Hematopoietic multipotent progenitor cell treated with erythropoietin and hydrocortisone succinate and interleukin-3 and kit ligand, for 17 days (in vitro differentiated cells): ENCODE data around the gene GDF3.
"Not testable (repeated sequence)": the region's sequence is repeated elsewhere in the genome, so short reads cannot be mapped to it uniquely, and the experiment has no call there.

Experiments
- DNase-seq: peaks from one replicate; pipeline ENCODE4 v3.0.0-alpha.2; 2015; ENCODE audit warnings: low spot score

GDF3 gene

DNA sequence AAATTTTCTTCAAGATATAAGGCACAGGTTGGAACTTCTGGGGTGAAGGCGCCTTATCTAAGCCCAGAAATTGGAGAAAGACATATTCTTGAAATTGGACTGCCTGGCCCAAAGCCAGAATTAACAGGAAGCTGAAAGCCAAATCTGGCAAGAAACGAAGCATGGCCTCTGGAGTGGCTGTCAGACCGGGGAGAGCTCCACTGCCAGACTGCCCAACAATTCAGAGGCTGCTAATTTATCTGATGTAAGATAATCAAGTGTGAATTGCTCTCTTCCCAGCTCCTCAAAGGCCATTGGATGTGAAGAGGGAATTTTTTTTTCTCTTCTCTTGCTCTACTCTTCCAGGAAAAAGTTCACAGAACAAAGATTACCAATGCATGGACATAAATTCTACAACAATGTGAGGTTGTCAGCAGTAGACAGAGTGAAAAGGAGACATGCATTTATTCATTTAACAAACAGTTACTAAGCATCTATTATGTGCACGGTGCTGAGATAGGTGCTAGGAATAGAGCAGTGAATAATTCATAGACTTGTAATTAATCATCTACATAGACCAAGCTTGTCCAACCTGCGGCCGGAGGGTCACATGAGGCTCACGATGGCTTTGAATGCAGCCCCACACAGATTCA is at the start of gene GDF3:
GDF3 (minus strand) TSS at position 210 of the 632 bp plus-strand sequence; CDS start at position 163, 47 bp downstream.
- DNase-seq = no peak

GRCh38 chr12:7732993-7733392 is 37.4 kb upstream of the GDF3 start:
- no peak for DNase-seq

DNA sequence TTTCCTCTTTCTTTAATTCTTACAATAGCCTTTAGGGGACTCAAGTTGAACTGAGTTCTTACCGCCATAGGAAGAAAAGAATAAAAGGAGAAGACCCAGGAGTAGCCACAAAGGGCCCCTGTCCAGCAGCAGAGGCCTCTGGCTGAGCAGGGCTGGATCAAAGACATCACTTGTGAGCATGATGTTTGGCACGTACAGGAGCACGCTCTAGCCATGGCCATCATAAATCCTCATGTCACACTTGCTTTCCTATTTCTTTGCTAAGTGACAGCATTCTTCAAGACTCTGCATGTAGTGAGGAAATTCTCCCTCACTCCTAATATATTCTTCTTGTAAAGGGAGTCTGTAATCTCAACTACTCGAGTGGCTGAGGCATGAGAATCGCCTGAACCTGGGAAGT is 35.9 kb upstream of the GDF3 start:
- DNase-seq = no peak

- DNase-seq = not testable (repeated sequence)
Observed at GRCh38 chr12:7730984-7731383, 35.4 kb upstream of the GDF3 start.

GRCh38 chr12:7729746-7730145 is 34.2 kb upstream of the GDF3 start:
- no peak for DNase-seq

- no peak for DNase-seq
Observed at GRCh38 chr12:7723926-7724325, 28.4 kb upstream of the GDF3 start.

GRCh38 chr12:7719946-7720730 is 24.6 kb upstream of the GDF3 start:
- DNase-seq = no peak

- no peak for DNase-seq
Observed at GRCh38 chr12:7716381-7716780, 20.8 kb upstream of the GDF3 start.

DNA sequence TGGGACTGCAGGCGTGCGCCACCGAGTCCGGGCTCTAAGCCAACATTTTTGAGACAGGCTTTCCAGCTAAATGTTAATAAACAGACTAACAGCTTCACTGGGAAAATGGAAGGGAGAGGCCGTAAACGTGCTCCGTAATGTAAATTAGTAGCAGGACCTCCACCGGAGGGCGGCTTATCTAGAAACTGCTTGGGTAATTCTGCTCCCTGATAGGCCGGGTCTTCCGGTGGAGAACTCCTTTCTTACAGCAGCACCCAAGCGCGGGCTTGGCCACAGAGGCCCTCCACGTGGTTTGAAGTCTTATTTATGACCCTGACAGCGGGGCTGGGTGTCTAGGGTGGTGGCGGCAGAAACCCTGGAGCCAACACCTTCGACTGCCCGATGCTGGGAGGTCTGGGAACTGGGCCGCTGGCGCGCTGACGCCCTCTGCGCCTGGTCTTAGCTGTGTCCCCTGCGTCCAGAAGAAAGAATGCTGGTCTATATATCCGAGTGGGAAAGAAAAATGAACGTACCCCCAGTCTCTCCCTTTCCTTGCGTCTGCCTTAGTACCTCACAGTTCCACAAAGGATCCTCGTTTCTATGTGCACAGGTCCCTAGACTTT is 17.4 kb upstream of the GDF3 start:
- no peak for DNase-seq

GRCh38 chr12:7711133-7711532 is 15.6 kb upstream of the GDF3 start, which contains the start of gene DPPA3:
TSS of gene DPPA3 (plus strand) at chr12:7711433. CDS start at chr12:7711571, 138 bp downstream.
- DNase-seq = no peak

GRCh38 chr12:7709969-7710675 is 14.5 kb upstream of the GDF3 start:
- DNase-seq = no peak

DNA sequence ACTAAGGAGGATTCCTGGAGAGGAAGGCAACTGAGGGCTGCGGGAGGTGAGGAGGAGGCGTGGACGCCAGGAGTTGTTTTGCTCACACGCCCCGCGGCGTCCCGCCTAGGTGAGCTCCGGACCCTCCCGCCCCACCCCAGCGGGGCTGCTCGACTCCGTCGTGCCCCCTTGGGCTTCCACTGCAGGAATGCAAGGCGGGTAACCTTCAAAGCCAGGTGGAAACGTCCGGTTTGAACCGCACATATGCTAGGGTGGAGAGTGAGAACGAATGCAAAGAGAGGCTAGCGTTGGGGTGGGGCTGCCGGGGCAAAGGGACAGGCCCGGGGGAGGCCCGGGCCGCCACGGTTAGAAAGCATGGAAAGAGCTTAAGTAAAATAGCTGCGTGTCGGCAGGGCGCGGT is 10.3 kb upstream of the GDF3 start:
- no peak for DNase-seq

DNA sequence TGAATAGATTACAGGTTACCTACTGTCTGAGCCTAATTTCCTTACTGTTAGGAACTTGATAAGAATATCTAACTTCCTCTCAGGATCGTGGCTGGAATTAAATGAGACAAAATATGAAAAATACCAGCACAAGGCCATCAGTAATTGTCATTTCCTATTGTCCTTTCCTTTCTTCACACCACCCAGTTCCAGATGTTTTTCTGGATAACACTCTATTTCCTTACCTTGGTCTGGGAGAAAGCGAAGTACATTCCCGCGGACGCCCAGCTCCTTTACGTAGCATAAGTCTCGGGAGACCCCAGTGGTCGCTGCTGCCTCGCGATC is 376 bp downstream of the GDF3 start:
- DNase-seq = no peak

DNA sequence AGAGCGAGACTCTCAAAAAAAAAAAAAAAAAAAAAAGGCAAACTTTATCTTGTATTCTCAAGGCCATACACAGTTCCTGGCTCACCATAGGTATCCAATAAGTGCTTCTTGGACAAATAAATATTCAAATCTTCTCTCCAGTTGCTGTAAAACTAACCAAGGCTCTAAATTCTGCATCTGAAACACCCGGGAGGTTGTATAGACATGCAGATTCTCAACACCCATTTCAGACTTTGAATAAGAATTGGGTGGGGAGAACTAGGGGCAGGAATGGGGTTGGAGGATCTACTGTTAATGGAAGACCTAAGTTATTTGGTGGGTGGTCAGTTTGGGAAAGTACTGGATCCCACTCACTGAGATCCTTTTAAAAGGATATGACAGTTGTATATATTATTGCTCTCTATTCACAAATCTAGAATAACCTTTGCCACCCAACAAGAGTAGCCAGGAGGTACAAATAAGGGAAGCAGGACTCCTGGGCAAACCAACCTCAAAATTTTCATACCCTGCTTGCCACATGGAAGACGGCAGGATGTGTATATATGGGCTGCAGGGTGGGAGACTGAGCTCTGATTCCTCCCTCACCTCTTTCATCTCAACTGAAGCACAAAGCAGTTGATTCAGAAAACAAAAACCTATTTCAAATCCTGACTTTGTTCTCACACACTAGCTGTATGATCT is 879 bp downstream of the GDF3 start:
- no peak for DNase-seq

DNA sequence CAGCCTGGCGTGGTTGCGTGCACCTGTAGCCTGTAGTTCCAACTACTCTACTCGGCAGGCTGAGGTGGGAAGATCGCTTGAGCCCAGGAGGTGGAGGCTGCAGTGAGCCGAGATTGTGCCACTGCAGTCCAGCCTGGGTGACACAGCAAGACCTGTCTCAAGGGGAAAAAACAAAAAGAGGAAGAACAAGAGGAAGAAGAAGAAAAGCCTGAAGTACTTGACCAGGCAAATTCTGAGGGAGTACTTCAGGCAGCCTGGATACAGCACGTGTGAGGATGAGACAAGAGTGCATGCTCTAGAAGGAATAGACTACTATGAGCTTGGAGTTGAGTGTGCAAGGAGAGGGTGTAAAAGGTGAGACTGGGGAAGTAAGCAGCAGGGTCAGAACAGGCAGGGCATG is 1.8 kb downstream of the GDF3 start:
- DNase-seq = no peak

DNA sequence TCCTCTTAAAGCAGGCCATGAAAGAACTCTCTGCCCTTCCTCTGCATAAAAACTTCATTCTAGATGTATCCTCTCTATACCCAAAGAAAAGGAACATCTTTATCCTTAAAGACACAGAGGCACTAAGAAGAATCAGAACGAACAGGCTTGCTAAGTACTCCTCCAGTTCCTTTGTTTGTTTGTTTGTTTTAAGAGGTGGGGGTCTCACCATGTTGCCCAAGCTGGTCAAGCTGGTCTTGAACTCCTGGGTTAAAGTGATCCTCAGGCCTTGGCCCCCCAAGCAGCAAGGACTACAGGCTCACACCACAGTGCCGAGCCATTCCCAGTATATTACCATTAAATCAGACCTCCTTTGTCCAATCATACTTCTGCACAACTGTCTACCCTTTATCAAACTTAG is 14.0 kb downstream of the GDF3 start:
- DNase-seq = no peak

GRCh38 chr12:7679251-7680045 is 16.1 kb downstream of the GDF3 start:
- no peak for DNase-seq

DNA sequence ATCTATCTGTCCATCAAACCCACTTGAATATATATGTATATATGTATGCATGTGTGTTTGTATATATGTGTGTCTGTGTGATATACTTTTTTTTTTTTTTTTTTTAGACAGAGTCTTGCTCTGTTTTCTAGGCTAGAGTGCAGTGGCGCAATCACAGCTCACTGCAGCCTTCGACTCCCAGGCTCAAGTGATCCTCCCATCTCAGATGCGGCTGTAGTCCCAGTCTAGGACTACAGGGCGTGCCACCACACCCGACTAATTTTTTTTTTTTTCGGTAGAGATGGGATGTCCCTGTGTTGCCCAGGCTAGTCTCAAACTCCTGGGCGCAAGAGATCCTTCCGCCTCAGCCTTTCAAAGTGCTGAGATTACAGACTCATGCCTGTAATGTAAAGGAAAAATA is 16.8 kb downstream of the GDF3 start:
- DNase-seq = no peak

- not testable (repeated sequence) for DNase-seq
Observed at GRCh38 chr12:7677432-7677888, 18.1 kb downstream of the GDF3 start.

DNA sequence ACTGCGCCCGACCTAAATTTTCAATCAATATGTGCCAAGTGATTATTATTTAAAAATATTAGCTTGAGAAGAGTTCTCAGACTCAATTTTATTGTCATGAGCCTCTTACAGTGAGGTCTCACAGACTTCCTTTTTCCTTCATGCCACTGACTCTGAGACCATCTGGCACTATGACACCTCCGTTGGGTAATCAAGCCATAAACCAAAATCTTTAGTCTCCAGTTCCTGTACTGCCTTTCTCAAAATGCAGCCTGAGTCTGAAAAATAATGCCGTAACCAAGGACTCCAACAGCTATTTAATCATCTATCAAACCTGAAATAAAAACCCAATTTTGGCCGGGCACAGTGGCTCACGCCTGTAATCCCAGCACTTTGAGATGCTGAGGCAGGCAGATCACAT is 20.1 kb downstream of the GDF3 start:
- DNase-seq = not testable (repeated sequence)

DNA sequence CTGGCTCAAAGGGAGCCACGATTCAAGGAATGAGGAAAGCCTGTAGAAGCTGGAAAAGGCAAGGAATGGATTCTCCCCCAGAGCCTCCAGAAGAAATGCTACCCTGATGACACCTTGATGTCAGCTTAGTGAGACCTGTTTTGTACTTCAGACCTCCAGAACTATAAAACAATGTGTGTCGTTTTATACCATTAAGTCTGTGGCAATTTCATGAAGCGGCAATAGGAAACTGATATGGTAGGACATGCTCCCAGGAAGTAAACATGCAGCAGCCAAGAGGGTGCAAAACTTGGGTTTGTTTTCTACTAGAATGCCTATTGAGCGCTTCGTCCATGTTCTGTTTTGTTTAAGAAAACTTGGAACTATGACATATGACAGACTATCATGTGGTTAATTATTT is 27.4 kb downstream of the GDF3 start:
- DNase-seq = no peak
